Measurements from ENCODE around the gene FBRSL1. TPM values are rescaled to one million over a fixed set of nuclear protein-coding genes. Genes with fewer than 3 reads are reported as not detected.

The FBRSL1 gene
- total and polyA plus RNA-seq, 9 donors, result 3.2 to 69.5 (median 32.2) TPM

- DNase-seq, result no peak
- no peak for TF ChIP-seq POLR2A (IDR thresholded peaks at IDR 0.05)
- no peak for TF ChIP-seq CTCF (IDR thresholded peaks at IDR 0.05)
- TF ChIP-seq EP300 (IDR thresholded peaks at IDR 0.05), result no peak
- H3K36me3 ChIP-seq, result no peaks in the 10 kb centered on the region
- no peak overlapping the region for H3K27ac ChIP-seq
- no peak overlapping the region for H3K4me3 ChIP-seq
- WGBS, 3 donors, result 87 to 90% (median 89%) methylated on average over 29 to 30 of the region's 30 CpGs
- no peaks in the 10 kb centered on the region for H3K4me1 ChIP-seq (ENCODE audit: insufficient read depth)
- intact Hi-C loops (cut with DNase I), result no loop called here
- no peaks in the 10 kb centered on the region for H3K9me3 ChIP-seq
- H3K27me3 ChIP-seq, result no peaks in the 10 kb centered on the region
Measured at GRCh38 chr12:132550830-132551640, 61.1 kb downstream of the FBRSL1 start.

GRCh38 chr12:132551641-132552031 lies 61.7 kb downstream of the FBRSL1 start:
- Histone ChIP-seq H3K36me3 (no peaks in the 10 kb centered on the region), H3K4me3 (no peak overlapping the region), H3K4me1 (ENCODE audit: insufficient read depth) (no peaks in the 10 kb centered on the region), H3K27me3 (no peaks in the 10 kb centered on the region), H3K9me3 (no peaks in the 10 kb centered on the region), H3K27ac (no peak overlapping the region)
- WGBS, 3 donors, result 86 to 94% (median 90%) methylated on average over 16 of the region's 16 CpGs
- DNase-seq, result no peak
- no peak for TF ChIP-seq EP300 (IDR thresholded peaks at IDR 0.05)
- TF ChIP-seq POLR2A (IDR thresholded peaks at IDR 0.05), result no peak
- no peak for TF ChIP-seq CTCF (IDR thresholded peaks at IDR 0.05)
- intact Hi-C loops (cut with DNase I), result no loop called here

GRCh38 chr12:132554845-132555630 lies 65.1 kb downstream of the FBRSL1 start:
- WGBS, 3 donors, result 89 to 91% (median 90%) methylated on average over 47 to 53 of the region's 53 CpGs
- intact Hi-C loops (cut with DNase I), result no loop called here
- no peak for TF ChIP-seq CTCF (IDR thresholded peaks at IDR 0.05)
- TF ChIP-seq EP300 (IDR thresholded peaks at IDR 0.05), result no peak
- no peak for TF ChIP-seq POLR2A (IDR thresholded peaks at IDR 0.05)
- no peak for DNase-seq
- Histone ChIP-seq H3K4me3 (no peak overlapping the region), H3K36me3 (no peaks in the 10 kb centered on the region), H3K9me3 (no peaks in the 10 kb centered on the region), H3K27ac (no peak overlapping the region), H3K4me1 (ENCODE audit: insufficient read depth) (peaks cover 7% of the 10 kb centered on the region), H3K27me3 (no peaks in the 10 kb centered on the region)

- H3K9me3 ChIP-seq, result no peaks in the 10 kb centered on the region
- H3K36me3 ChIP-seq, result no peaks in the 10 kb centered on the region
- DNase-seq, result no peak
- no peak for TF ChIP-seq EP300 (IDR thresholded peaks at IDR 0.05)
- no peak for TF ChIP-seq CTCF (IDR thresholded peaks at IDR 0.05)
- no peak for TF ChIP-seq POLR2A (IDR thresholded peaks at IDR 0.05)
- H3K4me3 ChIP-seq, result no peak overlapping the region
- intact Hi-C loops (cut with DNase I), result no loop called here
- H3K27ac ChIP-seq, result no peak overlapping the region
- WGBS, 3 donors, result 92 to 94% (median 93%) methylated on average over 10 to 13 of the region's 13 CpGs
- H3K4me1 ChIP-seq (ENCODE audit: insufficient read depth), result peaks cover 7% of the 10 kb centered on the region
- no peaks in the 10 kb centered on the region for H3K27me3 ChIP-seq
Measured at GRCh38 chr12:132555686-132556085, 65.7 kb downstream of the FBRSL1 start.

Data from ovary (tissue), 9 donors.